Measurements from ENCODE around the gene HOXC13.
A peak's percentile ranks its signal among the peaks of the same experiment; 100 is the strongest.

HOXC13 gene

GRCh38 chr12:53981634-53982565 lies 43.3 kb downstream of the HOXC13 start:
- no peak overlapping the region for H3K4me3 ChIP-seq (ENCODE audit: low read depth, low read length)
- TF ChIP-seq, protein P1, sequence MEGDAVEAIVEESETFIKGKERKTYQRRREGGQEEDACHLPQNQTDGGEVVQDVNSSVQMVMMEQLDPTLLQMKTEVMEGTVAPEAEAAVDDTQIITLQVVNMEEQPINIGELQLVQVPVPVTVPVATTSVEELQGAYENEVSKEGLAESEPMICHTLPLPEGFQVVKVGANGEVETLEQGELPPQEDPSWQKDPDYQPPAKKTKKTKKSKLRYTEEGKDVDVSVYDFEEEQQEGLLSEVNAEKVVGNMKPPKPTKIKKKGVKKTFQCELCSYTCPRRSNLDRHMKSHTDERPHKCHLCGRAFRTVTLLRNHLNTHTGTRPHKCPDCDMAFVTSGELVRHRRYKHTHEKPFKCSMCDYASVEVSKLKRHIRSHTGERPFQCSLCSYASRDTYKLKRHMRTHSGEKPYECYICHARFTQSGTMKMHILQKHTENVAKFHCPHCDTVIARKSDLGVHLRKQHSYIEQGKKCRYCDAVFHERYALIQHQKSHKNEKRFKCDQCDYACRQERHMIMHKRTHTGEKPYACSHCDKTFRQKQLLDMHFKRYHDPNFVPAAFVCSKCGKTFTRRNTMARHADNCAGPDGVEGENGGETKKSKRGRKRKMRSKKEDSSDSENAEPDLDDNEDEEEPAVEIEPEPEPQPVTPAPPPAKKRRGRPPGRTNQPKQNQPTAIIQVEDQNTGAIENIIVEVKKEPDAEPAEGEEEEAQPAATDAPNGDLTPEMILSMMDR (IDR thresholded peaks at IDR 0.05; ENCODE audit: low read depth, low read length): no peak

GRCh38 chr12:53982648-53983567 lies 44.3 kb downstream of the HOXC13 start:
- TF ChIP-seq, protein P1 (IDR thresholded peaks at IDR 0.05; ENCODE audit: low read depth, low read length): no peak
- no peak overlapping the region for H3K4me3 ChIP-seq (ENCODE audit: low read depth, low read length)

DNA sequence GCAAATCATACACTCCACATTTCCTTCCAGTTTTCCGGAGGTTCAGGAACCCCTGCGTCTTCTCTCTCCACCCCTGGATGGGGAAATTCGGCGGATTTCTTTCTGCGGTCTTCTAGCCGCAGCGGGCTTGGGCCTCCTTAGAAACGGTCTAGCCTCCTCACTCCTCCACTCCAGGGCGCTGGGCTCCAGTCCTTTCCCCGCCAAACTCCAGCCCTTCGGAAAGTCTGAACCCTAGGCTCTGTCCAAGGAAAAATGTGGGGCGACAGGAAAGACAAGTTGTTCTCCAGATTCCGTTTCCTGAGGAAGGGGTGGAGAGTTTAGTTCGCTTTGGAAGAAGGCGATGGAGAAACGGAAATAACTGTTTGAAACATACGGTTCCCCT lies 44.9 kb downstream of the HOXC13 start:
- no peak overlapping the region for H3K4me3 ChIP-seq (ENCODE audit: low read depth, low read length)
- TF ChIP-seq, protein P1 (IDR thresholded peaks at IDR 0.05; ENCODE audit: low read depth, low read length): no peak

GRCh38 chr12:53983950-53984572 lies 45.4 kb downstream of the HOXC13 start:
- H3K4me3 ChIP-seq (ENCODE audit: low read depth, low read length): no peak overlapping the region
- TF ChIP-seq, protein P1 (IDR thresholded peaks at IDR 0.05; ENCODE audit: low read depth, low read length): no peak

- TF ChIP-seq, protein P1 (IDR thresholded peaks at IDR 0.05; ENCODE audit: low read depth, low read length): peak; percentile 30; the same call in 1 of the 2 replicates
- no peak within 1 kb of the TSS for H3K4me3 ChIP-seq (ENCODE audit: low read depth, low read length)
Measured at GRCh38 chr12:53984901-53985691, 46.5 kb downstream of the HOXC13 start, which contains the start of gene HOXC10. TSS of gene HOXC10 (plus strand) at chr12:53985146. CDS start at chr12:53985260, 114 bp downstream.

DNA sequence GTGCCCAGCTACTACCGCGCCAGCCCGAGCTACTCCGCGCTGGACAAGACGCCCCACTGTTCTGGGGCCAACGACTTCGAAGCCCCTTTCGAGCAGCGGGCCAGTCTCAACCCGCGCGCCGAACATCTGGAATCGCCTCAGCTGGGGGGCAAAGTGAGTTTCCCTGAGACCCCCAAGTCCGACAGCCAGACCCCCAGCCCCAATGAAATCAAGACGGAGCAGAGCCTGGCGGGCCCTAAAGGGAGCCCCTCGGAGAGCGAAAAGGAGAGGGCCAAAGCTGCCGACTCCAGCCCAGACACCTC lies 47.0 kb downstream of the HOXC13 start:
- TF ChIP-seq, protein P1 (IDR thresholded peaks at IDR 0.05; ENCODE audit: low read depth, low read length): no peak
- no peak overlapping the region for H3K4me3 ChIP-seq (ENCODE audit: low read depth, low read length)

Measured in WI38 (cell line).